Heart left ventricle (tissue), 16 donors: Measurements from ENCODE around the gene CD74. TPM values are rescaled to one million over a fixed set of nuclear protein-coding genes. Genes with fewer than 3 reads are reported as not detected.

Source experiments
- ATAC-seq, 4 donors: fragments of 200-7000 bp; cut with Tn5 transposase; one replicate each; pipeline ENCODE4 v1.9.1; 2020 to 2022; ENCODE audit warnings: moderate library complexity in 4 of 4, mild to moderate bottlenecking in 3 of 4, moderate number of reproducible peaks in 1 of 4
- DNase-seq, 5 donors: peaks; one replicate each; pipeline ENCODE4 v3.0.0-alpha.2; 2020
- H3K27ac ChIP-seq, 12 donors: fragments of 200-600 bp; sonication (generic) in 4 of 12; one replicate each; pipeline versions ENCODE4 v1.5.0 to v1.8.0; 2016 to 2022; ENCODE audit warnings: mild to moderate bottlenecking in 2 of 12
- H3K27me3 ChIP-seq, 9 donors: fragments of 200-600 bp; sonication (generic) in 2 of 9; one replicate each; pipeline versions ENCODE4 v1.5.1 to v1.8.0; 2016 to 2022; ENCODE audit warnings: mild to moderate bottlenecking in 3 of 9
- H3K36me3 ChIP-seq, 9 donors: fragments of 200-600 bp; sonication (generic) in 2 of 9; one replicate each; pipeline versions ENCODE4 v1.5.0 to v1.8.0; 2018 to 2022; ENCODE audit warnings: mild to moderate bottlenecking in 2 of 9
- H3K4me1 ChIP-seq, 12 donors: fragments of 200-600 bp; sonication (generic) in 4 of 12; one replicate each; pipeline versions ENCODE4 v1.5.0 to v1.8.0; 2016 to 2022; ENCODE audit warnings: mild to moderate bottlenecking in 3 of 12
- H3K4me3 ChIP-seq, 12 donors: fragments of 200-600 bp; sonication (generic) in 4 of 12; one replicate each; pipeline versions ENCODE4 v1.5.0 to v1.8.0; 2017 to 2022; ENCODE audit warnings: mild to moderate bottlenecking in 9 of 12, moderate library complexity in 4 of 12
- H3K9me3 ChIP-seq, 12 donors: fragments of 200-600 bp; sonication (generic) in 4 of 12; one replicate each; pipeline versions ENCODE4 v1.5.0 to v1.8.0; 2016 to 2022; ENCODE audit warnings: mild to moderate bottlenecking in 1 of 12
- POLR2A ChIP-seq, 2 donors: fragments of 450-650 bp; IDR thresholded peaks; one replicate each; pipeline ENCODE4 v1.6.1; 2017; ENCODE audit warnings: antibody characterized with exemption in 2 of 2, mild to moderate bottlenecking in 2 of 2, moderate library complexity in 2 of 2
- WGBS, 4 donors: extraction: QIAGEN DNeasy Blood & Tissue Kit in 2 of 4; methylation state at CpG; one replicate each; pipeline versions ENCODE4 v1.1.5 to v1.1.7; 2013 to 2018; 5-methylcytosine and 5-hydroxymethylcytosine counted together
- intact Hi-C, 10 donors: fragments of 100-400 bp; cut with DNase I; formaldehyde crosslinking; loops; one replicate each; pipeline versions ENCODE4 v1.11.1 to v1.14.2; 2022
- polyA plus RNA-seq, 2 donors: library from polyadenylated mRNA; stranded (reverse); fragments of 200-250 nt; gene quantifications; one replicate each; pipeline ENCODE4 v1.2.3, GENCODE V29; 2013
- total RNA-seq, 9 donors: library from RNA; depleted of rRNA in 2 of 9; stranded (reverse); fragments of >200 nt in 2 of 9; fragmentation: NEBNext Ultra II Directional in 3 of 9; extraction: Animal tissue kit (Norgen Biotek cat#: 25700) in 3 of 9; gene quantifications; one replicate each; pipeline versions ENCODE4 v1.1.0 to v1.2.4, GENCODE V29; 2016 to 2023
- TF ChIP-seq, protein P1 (sequence below), 12 donors: fragments of 200-600 bp; sonication (generic) in 4 of 12; IDR thresholded peaks; one replicate each; pipeline versions ENCODE4 v1.5.0 to v1.8.0; 2018 to 2022; ENCODE audit warnings: antibody characterized with exemption in 12 of 12, mild to moderate bottlenecking in 5 of 12
- donor health status: ischemic (EF 13 %, LVEDD 7.1; RV severe dilation, severe dysfunction).
- donor health status: healthy with polysubstance abuse.
- donor health status: DM: no; HTN: yes; CAD: no.
- donor health status: DM: no; HTN: no; CAD: no.
- donor health status: ischemic (EF 25% LVEDD 6.9; RV normal size, moderate dysfunction).
- donor health status: ischemic (EF 25% LVEDD 5.7; RV mildly dilated, moderate dysfunction).
- donor health status: healthy.
- donor health status: DM: yes; HTN: yes; CAD: no.
- donor health status: ischemic (EF 35%, LVEDD 5.7; RV mildly dilated, moderate dysfunction).
- donor health status: nonischemic (EF 11% LVEDD 7.7; RV severe dilation, severe dysfunction).
- donor health status: DM: yes; HTN: yes; CAD: no.
- donor health status: PGD.
- donor health status: ischemic (EF 29% LVEDD 5.4; RV normal size, mild dysfunction).
- donor health status: nonischemic (EF 23%, LVEDD 6.1; RV moderate dilation, normal function).

Gene CD74
- total and polyA plus RNA-seq, 11 donors = 139 to 2,756 (median 290) TPM

DNA sequence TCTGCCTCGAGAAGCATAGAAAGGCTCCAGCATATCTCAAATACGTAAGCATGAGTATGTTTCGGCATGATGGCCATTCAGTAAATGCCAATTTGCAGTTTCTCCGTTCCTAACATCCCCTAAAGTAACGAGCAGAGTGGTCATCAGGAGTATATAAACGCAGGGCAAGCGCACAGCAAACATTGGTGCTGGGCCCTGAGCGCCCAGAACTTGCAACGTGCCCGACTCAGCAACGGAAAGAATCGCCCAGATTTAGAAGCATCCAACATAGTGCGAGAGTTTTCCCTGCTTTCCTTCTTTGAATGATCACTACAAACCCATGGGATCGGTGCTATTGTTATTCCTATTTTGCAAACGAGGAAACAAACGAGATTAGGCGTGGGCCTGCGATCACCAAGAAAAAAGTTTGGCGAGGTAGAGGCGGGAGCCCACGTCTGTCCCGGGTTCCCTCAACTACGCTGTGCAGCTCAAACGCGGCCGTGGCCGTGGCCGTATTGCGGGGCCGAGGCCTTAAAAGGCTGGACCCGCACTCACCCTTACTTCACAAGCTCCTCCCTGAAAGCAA, 36.3 kb upstream of the CD74 start:
- WGBS, 4 donors = 0 to 1% (median 1%) methylated on average over 21 to 31 of the region's 31 CpGs
- TF ChIP-seq POLR2A (IDR thresholded peaks at IDR 0.05) = no peak
- TF ChIP-seq, protein P1, sequence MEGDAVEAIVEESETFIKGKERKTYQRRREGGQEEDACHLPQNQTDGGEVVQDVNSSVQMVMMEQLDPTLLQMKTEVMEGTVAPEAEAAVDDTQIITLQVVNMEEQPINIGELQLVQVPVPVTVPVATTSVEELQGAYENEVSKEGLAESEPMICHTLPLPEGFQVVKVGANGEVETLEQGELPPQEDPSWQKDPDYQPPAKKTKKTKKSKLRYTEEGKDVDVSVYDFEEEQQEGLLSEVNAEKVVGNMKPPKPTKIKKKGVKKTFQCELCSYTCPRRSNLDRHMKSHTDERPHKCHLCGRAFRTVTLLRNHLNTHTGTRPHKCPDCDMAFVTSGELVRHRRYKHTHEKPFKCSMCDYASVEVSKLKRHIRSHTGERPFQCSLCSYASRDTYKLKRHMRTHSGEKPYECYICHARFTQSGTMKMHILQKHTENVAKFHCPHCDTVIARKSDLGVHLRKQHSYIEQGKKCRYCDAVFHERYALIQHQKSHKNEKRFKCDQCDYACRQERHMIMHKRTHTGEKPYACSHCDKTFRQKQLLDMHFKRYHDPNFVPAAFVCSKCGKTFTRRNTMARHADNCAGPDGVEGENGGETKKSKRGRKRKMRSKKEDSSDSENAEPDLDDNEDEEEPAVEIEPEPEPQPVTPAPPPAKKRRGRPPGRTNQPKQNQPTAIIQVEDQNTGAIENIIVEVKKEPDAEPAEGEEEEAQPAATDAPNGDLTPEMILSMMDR (IDR thresholded peaks at IDR 0.05) = no peak
- H3K4me3 ChIP-seq = peak overlapping the region; percentile 75 to 90 (median 83)
- ATAC-seq = peak; percentile 35 to 65 (median 62)
- no peaks in the 10 kb centered on the region for H3K9me3 ChIP-seq
- no peaks in the 10 kb centered on the region for H3K27me3 ChIP-seq
- peak overlapping the region; percentile 89 to 99 (median 96) for H3K27ac ChIP-seq
- intact Hi-C loops = loop anchor here in 1 of 10 donors (10.0 kb wide), 1 partner anchor 54 kb away; no protein-coding TSS in a partner anchor
- peaks cover 0 to 37% (median 16%) of the 10 kb centered on the region in 12 donors for H3K4me1 ChIP-seq
- no peak for DNase-seq
- H3K36me3 ChIP-seq = peaks cover 2 to 42% (median 39%) of the 10 kb centered on the region in 9 donors

DNA sequence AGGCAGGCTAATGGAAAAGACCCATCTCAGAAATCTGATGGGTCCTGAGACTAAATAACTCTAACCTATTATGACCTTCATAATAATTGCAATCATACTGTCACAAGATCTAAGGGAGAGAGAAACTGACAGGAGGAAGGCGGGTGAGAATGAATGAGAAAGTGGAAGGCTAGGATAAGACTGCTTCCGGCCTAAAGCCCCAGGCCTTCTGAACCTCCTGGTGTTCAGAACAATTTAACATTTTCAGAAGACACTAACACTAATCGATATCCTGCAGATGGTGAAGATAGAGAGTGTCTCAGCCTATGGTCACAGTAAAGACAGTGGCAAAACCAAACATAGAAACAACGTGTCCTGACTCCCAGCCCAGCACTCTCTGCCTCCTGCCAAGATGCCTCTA, 35.6 kb upstream of the CD74 start:
- DNase-seq = no peak
- 23 to 29% (median 26%) methylated on average over 4 of the region's 4 CpGs for WGBS, 4 donors
- peak overlapping the region in 8 of 12 donors; percentile 91 to 98 (median 96) for H3K27ac ChIP-seq
- H3K27me3 ChIP-seq = no peaks in the 10 kb centered on the region
- TF ChIP-seq POLR2A (IDR thresholded peaks at IDR 0.05) = no peak
- TF ChIP-seq, protein P1 (IDR thresholded peaks at IDR 0.05) = no peak
- H3K4me3 ChIP-seq = peak overlapping the region; percentile 75 to 90 (median 83)
- no peak for ATAC-seq
- intact Hi-C loops = loop anchor here in 1 of 10 donors (10.0 kb wide), 1 partner anchor 54 kb away; no protein-coding TSS in a partner anchor
- peaks cover 2 to 49% (median 46%) of the 10 kb centered on the region in 9 donors for H3K36me3 ChIP-seq
- no peaks in the 10 kb centered on the region for H3K9me3 ChIP-seq
- H3K4me1 ChIP-seq = peaks cover 0 to 35% (median 16%) of the 10 kb centered on the region in 12 donors

DNA sequence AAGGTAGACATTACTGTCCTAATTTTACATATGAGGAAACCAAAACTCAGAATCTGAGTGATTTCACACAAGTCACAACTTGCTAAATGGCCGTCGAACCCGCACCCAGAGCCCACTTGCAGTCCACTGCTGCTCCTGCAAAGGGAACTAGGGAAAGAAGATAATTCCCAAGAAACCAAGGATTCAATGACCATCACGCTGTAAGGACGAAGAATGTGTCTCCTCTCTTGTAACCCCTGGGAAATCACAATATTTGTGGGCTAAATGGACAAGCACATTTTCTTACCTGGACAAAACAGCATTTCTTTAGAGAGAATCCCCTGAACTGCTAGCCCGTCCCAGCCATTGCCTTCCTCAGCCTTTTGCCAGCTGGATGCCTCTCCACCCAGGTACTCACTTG, 34.5 kb upstream of the CD74 start:
- ATAC-seq = no peak

DNA sequence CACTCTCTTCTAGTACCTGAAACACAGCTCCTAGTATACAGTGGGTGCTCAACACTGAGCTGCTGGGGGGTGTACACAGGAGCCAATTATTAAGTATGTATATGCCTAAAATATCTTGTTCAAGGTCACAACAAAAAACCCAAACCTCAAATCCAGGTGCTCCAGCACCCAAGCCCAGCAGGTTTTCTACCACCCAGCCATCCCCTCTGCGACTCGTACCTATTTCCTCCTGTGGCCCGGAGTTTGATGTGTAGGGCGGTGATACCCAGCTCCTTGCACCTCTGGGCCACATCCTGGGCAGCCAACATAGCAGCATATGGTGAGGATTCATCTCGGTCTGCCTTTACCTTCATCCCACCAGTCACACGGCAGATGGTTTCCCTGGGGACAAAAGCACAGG, 33.9 kb upstream of the CD74 start:
- no peak for ATAC-seq
- intact Hi-C loops = loop anchor here in 1 of 10 donors (10.0 kb wide), 1 partner anchor 52 kb away; no protein-coding TSS in a partner anchor
- WGBS, 4 donors = 88 to 92% (median 89%) methylated on average over 6 of the region's 6 CpGs
- Histone ChIP-seq H3K9me3 (no peaks in the 10 kb centered on the region), H3K27me3 (no peaks in the 10 kb centered on the region), H3K4me1 (peaks cover 0 to 39% (median 24%) of the 10 kb centered on the region in 12 donors), H3K27ac (no peak overlapping the region), H3K36me3 (peaks cover 2 to 63% (median 50%) of the 10 kb centered on the region in 9 donors), H3K4me3 (no peak overlapping the region)
- no peak for DNase-seq
- no peak for TF ChIP-seq POLR2A (IDR thresholded peaks at IDR 0.05)
- TF ChIP-seq, protein P1 (IDR thresholded peaks at IDR 0.05) = no peak

More for the DNA sequence above, 34.5 kb upstream of the CD74 start:
- peaks cover 0 to 36% (median 20%) of the 10 kb centered on the region in 12 donors for H3K4me1 ChIP-seq
- WGBS, 4 donors = 84 to 94% (median 89%) methylated on average over 6 of the region's 6 CpGs
- H3K27ac ChIP-seq = no peak overlapping the region
- no peaks in the 10 kb centered on the region for H3K27me3 ChIP-seq
- peaks cover 2 to 60% (median 50%) of the 10 kb centered on the region in 9 donors for H3K36me3 ChIP-seq
- TF ChIP-seq, protein P1 (IDR thresholded peaks at IDR 0.05) = no peak
- TF ChIP-seq POLR2A (IDR thresholded peaks at IDR 0.05) = no peak
- H3K4me3 ChIP-seq = no peak overlapping the region
- H3K9me3 ChIP-seq = no peaks in the 10 kb centered on the region
- intact Hi-C loops = loop anchor here in 1 of 10 donors (10.0 kb wide), 1 partner anchor 52 kb away; no protein-coding TSS in a partner anchor
- no peak for DNase-seq
